ENCODE data around the gene RASSF1. TPM values are rescaled to one million over a fixed set of nuclear protein-coding genes. Genes with fewer than 3 reads are reported as not detected.
A peak's percentile ranks its signal among the peaks of the same experiment; 100 is the strongest.
"Not testable (repeated sequence)": the region's sequence is repeated elsewhere in the genome, so short reads cannot be mapped to it uniquely, and the experiment has no call there.

Gene RASSF1
- total RNA-seq, 1 donor from 2014 or later = 13.8 TPM

DNA sequence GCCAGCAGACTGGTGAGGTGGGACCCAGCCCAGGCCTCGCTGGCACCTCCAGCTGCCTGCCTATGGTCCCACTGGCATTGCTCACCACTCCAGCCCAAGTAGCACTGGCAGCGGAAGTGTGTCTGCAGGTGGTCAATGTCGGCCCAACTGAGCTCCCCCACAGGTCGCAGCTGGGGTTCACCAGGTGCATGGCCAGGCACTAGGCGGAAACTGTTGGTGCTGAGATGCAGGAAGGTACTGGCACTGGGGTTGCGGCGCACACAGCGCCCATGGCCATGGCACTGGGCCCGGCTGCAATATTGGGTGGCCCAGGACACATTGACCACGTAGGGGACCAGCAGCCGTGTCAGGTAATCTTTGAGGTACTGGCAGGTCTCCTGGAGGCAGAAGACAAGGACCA is 22.5 kb downstream of the RASSF1 start:
- TF ChIP-seq, protein P1, sequence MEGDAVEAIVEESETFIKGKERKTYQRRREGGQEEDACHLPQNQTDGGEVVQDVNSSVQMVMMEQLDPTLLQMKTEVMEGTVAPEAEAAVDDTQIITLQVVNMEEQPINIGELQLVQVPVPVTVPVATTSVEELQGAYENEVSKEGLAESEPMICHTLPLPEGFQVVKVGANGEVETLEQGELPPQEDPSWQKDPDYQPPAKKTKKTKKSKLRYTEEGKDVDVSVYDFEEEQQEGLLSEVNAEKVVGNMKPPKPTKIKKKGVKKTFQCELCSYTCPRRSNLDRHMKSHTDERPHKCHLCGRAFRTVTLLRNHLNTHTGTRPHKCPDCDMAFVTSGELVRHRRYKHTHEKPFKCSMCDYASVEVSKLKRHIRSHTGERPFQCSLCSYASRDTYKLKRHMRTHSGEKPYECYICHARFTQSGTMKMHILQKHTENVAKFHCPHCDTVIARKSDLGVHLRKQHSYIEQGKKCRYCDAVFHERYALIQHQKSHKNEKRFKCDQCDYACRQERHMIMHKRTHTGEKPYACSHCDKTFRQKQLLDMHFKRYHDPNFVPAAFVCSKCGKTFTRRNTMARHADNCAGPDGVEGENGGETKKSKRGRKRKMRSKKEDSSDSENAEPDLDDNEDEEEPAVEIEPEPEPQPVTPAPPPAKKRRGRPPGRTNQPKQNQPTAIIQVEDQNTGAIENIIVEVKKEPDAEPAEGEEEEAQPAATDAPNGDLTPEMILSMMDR (conservative IDR thresholded peaks at IDR 0.05) = no peak
- peak overlapping the region; percentile 77 for H3K4me3 Mint-ChIP-seq

DNA sequence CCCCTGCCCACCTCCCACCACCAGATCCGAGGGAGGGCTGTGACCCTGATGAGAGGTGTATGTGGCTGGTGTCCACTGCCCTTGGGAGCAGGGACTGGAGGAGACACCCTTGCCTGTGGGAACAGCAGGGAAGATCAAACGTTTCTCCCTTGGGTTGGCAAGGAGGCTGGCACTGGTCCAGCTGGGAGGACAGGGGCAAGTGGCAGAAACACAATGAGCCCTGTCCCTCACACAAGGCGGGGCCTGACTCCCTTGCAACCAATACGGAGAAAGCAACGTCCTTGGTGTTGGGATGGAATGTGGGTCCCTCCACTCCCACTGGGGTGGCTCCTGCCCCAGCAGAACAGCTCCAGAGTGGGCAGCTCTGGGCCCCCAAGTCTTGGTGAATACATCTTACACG is 23.3 kb downstream of the RASSF1 start:
- peak overlapping the region; percentile 100 for H3K27ac Mint-ChIP-seq
- H3K27me3 Mint-ChIP-seq = no peaks in the 10 kb centered on the region
- TF ChIP-seq, protein P1 (conservative IDR thresholded peaks at IDR 0.05) = no peak
- DNase-seq (ENCODE audit: extremely low spot score, unreplicated experiment) = no peak
- H3K4me1 Mint-ChIP-seq (ENCODE audit: unreplicated experiment) = peaks cover 32% of the 10 kb centered on the region
- peak overlapping the region; percentile 81 for H3K4me3 Mint-ChIP-seq
- no peaks in the 10 kb centered on the region for H3K9me3 Mint-ChIP-seq
- peaks cover 22% of the 10 kb centered on the region for H3K36me3 Mint-ChIP-seq

More for the DNA sequence above, 22.5 kb downstream of the RASSF1 start:
- Mint-ChIP-seq H3K27me3 (no peaks in the 10 kb centered on the region), H3K4me1 (ENCODE audit: unreplicated experiment) (peaks cover 32% of the 10 kb centered on the region), H3K9me3 (no peaks in the 10 kb centered on the region), H3K27ac (peak overlapping the region; percentile 98), H3K36me3 (peaks cover 22% of the 10 kb centered on the region)
- no peak for DNase-seq (ENCODE audit: extremely low spot score, unreplicated experiment)

DNA sequence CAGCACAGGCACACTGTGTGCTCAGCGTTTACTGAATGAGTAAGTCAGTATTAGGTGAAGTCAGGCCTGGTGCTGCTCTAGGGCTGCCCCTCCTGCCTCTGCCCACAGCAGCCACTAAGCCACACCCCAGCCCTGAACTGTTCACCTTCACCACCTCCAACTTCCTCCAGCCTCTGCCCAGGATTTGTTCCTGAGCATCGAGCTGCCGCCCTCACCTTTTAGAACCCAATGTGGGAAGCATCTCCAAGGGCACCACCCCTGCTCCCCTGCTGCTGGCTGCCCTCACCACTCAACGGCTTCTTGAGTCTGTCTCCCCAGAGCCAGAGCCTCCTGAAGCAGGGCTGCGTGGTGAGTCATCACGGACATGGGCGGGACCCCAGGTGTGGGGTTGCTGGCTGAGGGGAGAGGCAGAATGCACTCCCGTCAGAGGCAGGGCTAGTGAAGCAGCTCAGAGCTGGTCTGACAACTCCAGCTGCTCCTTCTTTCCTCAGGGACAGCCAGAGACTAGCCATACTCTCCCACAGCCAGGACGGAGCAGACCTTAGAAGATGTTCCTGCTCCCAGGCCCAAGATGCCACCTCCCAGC is 23.9 kb downstream of the RASSF1 start:
- H3K9me3 Mint-ChIP-seq = no peaks in the 10 kb centered on the region
- no peak for DNase-seq (ENCODE audit: extremely low spot score, unreplicated experiment)
- H3K27me3 Mint-ChIP-seq = no peaks in the 10 kb centered on the region
- H3K36me3 Mint-ChIP-seq = peaks cover 22% of the 10 kb centered on the region
- H3K4me1 Mint-ChIP-seq (ENCODE audit: unreplicated experiment) = peaks cover 32% of the 10 kb centered on the region
- H3K27ac Mint-ChIP-seq = peak overlapping the region; percentile 100
- TF ChIP-seq, protein P1 (conservative IDR thresholded peaks at IDR 0.05) = no peak
- peak overlapping the region; percentile 81 for H3K4me3 Mint-ChIP-seq

DNA sequence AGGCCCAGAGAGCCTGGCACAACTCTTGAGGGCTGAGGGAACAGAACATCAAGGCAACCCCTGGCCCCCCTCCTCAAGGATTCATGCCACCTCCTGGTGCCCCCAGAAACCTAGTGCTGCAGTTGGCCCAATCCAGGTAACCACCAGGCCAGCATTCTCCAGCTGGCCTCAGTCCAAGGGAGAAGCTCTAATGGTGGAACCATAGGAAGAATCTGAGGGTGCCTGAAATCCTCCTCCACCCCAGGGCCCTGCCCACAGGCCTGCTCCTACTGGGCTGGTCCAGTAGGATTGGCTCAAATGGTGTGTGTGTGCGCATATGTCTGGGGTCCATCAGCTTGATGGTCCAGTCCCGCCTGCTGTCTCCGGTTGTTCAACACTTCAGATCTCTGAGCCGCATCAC is 25.8 kb downstream of the RASSF1 start:
- Mint-ChIP-seq H3K4me1 (ENCODE audit: unreplicated experiment) (peaks cover 27% of the 10 kb centered on the region), H3K9me3 (no peaks in the 10 kb centered on the region), H3K27me3 (no peaks in the 10 kb centered on the region), H3K27ac (peak overlapping the region; percentile 53), H3K4me3 (peak overlapping the region; percentile 30), H3K36me3 (peaks cover 24% of the 10 kb centered on the region)
- TF ChIP-seq, protein P1 (conservative IDR thresholded peaks at IDR 0.05) = no peak
- DNase-seq (ENCODE audit: extremely low spot score, unreplicated experiment) = no peak

DNA sequence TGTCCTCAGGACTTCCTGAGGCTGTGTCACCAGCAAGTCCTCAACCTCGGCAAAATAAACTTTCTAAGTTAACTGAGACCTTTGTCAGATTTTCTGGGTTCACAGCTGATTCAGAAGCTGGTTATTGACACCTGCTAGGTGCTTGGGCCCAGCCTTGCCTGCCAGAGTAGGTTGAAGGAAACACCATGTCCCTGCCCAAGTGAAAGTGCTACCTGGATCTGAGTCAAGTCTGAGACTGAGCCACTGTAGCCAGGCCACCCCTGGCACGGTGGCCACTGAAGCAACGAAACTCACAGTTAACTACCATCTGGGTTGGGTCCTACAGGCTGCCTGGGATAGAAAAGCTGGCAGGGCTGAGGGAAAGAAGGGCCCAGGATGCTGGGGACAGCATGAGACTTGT is 26.3 kb downstream of the RASSF1 start:
- Mint-ChIP-seq H3K4me1 (ENCODE audit: unreplicated experiment) (peaks cover 26% of the 10 kb centered on the region), H3K9me3 (no peaks in the 10 kb centered on the region), H3K27ac (peak overlapping the region; percentile 10), H3K4me3 (no peak overlapping the region), H3K36me3 (peaks cover 29% of the 10 kb centered on the region), H3K27me3 (no peaks in the 10 kb centered on the region)
- DNase-seq (ENCODE audit: extremely low spot score, unreplicated experiment) = no peak
- TF ChIP-seq, protein P1 (conservative IDR thresholded peaks at IDR 0.05) = no peak

DNA sequence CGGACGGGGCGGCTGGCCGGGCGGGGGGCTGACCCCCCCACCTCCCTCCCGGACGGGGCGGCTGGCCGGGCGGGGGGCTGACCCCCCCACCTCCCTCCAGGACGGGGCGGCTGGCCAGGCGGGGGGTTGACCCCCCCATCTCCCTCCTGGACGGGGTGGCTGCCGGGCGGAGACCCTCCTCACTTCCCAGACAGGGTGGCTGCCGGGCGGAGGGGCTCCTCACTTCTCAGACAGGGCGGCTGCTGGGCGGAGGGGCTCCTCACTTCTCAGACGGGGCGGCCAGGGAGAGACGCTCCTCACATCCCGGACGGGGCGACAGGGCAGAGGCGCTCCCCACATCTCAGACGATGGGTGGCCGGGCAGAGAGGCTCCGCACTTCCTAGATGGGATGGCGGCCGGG is 28.6 kb downstream of the RASSF1 start:
- not testable (repeated sequence) for H3K4me3 Mint-ChIP-seq; H3K27ac Mint-ChIP-seq; DNase-seq (ENCODE audit: extremely low spot score, unreplicated experiment); H3K27me3 Mint-ChIP-seq; H3K9me3 Mint-ChIP-seq
- H3K4me1 Mint-ChIP-seq (ENCODE audit: unreplicated experiment) = peaks cover 14% of the 10 kb centered on the region
- H3K36me3 Mint-ChIP-seq = peaks cover 26% of the 10 kb centered on the region
